GM19463 (cell line): ENCODE data around the gene HCN4.
"Not testable (repeated sequence)": the region's sequence is repeated elsewhere in the genome, so short reads cannot be mapped to it uniquely, and the experiment has no call there.

ENCODE experiments used
- ATAC-seq: cut with Tn5 transposase; IDR thresholded peaks from one replicate; pipeline ENCODE4 v1.9.1; 2021; ENCODE audit warnings: mild to moderate bottlenecking, moderate library complexity; ENCODE audit not compliant: unreplicated experiment

Gene HCN4

DNA sequence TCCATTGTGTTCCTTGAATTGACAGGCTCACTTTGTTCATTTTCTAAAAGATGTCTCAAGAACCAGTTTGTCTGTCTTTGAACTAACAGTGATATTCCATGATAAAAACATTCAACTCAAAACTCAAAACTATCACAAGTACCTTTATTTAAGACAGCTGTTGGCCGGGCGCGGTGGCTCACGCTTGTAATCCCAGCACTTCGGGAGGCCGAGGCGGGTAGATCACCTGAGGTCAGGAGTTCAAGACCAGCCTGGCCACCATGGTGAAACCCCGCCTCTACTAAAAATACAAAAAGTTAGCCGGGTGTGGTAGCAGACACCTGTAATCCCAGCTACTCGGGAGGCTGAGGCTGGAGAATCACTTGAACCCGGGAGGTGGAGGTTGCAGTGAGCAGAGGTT, 68.5 kb downstream of the HCN4 start:
- not testable (repeated sequence) for ATAC-seq

DNA sequence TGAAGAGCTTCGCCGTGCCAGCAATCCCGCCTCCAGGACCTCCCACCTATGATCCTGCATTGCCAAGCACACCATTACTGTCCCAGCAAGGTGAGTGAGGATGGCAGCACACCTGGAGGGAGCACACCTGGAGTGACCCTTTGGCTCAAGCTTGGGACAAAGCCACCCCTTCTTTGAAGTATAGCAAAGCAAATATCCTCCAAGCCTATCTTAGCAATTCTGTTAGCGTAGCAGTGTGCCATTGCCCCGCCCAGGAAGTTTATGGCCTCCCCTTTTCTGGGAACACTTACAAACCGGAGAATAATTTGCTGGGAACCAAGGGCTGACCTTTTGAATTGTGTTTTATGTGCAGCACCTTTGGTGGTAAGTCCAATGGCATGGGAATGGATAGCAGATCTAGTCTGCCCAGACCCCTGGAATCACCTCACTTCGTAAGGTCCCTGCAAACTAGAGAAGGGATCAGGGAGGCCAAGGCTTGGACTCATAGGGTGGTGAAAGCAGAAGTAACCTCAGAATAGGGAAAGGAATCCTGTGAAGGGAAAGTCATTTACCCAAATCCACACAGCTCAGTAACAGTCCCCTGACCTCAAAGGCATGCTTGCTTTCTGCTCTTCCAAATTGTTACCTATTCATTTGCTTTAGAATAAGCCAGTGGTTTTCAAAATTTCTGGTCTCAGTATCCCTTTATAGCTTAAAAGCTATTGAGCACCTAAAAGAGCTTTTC, 70.1 kb downstream of the HCN4 start:
- no peak for ATAC-seq

DNA sequence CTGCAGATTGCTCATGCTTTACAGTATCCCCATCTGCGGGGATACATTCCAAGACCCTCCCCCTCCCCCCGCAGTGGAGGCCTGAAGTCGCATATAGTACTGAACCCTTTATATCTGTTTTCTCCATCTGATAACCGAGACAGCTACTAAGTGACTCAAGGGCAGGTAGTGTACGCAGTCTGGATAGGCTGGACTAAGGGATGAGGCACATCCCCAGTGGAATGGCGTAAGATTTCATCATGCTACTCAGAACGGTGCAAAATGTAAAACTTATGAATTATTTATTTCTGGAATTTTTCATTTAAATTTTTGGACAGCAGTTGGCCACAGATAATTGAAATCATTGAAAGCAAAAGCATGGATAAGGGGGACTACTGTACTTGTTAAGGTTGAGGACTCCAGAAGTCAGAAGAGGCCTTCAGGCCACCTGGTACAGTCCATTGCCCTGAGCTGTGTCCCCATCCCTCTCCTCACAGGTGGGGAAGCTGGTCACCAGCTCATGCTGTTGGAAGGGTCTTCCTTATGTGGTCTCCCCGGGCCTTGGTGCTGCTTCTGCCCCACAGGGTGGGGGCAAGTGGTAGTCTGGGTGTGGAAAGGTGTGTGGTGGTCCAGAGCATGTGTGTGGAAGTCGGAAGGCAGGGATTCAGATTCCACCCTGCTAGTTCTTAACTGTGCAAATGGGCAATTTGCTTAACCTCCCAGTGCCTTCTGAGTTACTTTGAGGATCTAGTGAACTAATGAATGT, 72.0 kb downstream of the HCN4 start:
- no peak for ATAC-seq

DNA sequence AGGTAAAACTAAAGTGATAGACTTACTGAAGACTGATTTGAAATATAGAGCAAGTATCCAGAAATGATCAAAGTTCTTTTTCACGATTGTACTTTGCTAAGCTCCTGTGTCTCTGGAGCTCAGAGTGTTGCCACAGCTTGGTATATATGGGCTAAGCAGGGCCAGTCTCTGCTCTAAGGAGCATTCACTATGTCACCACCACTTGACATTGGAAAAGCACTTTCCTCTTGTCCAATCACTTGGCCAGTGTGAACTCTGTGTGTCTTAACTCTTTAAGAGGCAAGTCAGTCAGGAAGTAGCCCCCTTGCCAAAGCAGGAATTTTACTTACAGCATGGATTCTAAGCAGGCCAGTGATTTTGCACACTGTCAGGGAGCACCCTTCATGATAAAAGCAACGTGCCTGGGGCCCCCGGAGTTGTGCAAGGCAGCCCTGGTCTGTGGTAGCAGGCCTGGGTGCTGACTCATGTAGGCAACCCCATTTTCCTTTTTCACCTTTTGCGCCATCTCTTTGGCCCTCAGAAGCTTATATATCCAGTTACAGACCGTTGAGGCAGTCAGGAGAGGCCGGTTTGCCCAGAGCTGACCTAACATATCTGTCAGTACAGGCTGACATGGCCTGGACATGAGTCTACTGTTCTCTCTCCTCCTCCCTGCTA, 73.0 kb downstream of the HCN4 start:
- ATAC-seq = no peak

DNA sequence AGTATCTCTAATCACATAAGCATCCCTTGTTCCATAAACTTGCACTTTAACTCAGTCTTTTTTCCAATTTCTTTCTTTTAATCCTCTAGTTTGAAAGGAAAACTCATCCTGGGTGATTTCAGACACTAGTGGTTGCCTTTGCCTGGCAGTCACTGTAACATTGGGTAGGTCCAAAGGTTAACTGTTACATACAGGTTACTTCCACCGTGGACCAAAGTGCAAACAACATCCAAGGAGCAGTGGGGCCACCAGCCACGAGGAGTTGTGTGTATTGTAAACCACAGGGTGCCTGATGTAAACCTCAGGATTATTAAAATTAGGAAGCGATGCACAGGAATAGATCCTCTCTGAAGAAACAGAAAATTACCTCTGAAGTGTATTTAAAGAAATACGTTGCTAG, 75.0 kb downstream of the HCN4 start:
- ATAC-seq = no peak

DNA sequence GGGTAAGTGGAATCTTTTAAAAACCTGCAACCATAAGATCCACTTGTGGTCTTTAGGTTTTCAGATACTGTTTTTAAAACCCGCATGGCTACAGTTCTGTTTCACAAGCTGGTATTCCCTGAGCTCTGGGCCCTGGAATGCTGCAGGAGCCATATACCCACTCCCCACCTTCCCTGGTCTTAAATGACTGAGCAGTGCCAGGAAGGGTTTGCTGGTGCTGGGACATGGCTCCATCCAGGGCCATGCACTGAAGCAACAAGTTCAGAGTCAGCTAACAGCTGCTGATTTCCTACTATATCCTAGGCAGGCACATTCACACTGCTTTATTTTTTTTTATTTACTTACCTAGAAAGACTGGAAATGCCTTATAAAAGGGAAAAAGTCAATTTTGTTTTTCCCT, 77.3 kb downstream of the HCN4 start:
- no peak for ATAC-seq

DNA sequence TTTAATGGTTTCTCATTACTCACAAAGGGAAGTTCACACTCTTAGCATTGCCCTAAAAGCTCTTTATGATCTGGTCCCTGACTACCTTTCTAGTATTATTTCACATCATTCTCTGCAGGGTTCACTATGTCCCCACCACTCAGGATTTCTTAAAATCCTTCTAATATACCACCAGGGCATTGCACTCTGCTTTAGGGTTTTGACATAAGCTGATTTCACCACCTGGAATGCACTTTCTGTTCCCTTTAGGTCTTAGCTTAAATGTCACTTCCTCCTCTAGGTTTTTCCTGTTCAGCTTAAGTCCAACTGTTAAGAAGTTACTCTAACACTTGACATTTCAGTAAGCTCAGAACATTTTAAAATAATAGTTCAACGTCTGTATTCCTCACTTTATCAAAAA, 81.7 kb downstream of the HCN4 start:
- ATAC-seq = no peak

DNA sequence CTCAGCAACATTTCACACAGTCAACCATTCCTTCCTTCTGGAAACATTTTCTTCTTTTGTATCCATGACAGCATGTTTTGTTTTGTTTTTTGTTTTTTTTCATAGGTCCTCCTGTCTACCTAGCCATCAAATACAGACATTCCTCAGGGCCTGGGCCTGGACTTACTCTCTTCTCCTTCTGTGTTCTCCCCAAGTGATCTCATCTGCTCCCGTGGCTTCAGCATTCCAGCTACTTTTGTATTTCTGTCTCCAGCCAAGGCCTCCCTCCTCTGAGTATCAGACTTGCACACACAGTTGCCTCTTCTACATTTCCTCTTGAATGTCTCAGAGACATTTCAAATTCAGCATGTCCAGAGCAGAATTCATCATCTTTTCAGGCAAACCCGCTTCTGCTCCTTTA, 82.4 kb downstream of the HCN4 start:
- ATAC-seq = no peak

DNA sequence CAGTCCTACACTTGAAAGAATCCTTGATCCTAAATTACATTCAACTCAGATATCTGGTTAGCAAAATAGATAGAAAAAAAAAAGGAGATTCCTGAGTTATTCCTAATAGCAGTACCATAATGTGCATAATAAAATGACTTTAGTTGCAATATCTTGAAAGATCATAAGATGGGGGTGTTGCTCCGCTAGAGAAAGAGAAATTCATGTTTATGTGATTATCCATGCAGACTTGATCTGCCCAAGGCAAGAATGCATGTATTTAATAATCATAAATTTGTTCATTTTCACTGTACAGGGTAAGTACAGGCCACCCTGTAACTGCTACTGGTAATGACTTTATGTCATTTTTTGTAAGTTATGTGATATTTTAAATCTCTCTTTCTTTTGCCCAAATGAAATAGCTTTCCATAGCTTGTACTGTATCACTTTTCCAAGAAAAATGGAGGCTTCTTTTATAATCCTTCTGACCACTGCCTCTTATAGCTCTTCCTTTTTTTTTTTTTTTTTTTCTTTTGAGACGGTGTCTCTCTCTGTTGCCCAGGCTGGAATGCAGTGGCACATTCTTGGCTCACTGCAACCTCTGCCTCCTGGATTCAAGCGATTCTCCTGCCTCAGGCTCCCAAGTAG, 84.6 kb downstream of the HCN4 start:
- ATAC-seq = no peak

DNA sequence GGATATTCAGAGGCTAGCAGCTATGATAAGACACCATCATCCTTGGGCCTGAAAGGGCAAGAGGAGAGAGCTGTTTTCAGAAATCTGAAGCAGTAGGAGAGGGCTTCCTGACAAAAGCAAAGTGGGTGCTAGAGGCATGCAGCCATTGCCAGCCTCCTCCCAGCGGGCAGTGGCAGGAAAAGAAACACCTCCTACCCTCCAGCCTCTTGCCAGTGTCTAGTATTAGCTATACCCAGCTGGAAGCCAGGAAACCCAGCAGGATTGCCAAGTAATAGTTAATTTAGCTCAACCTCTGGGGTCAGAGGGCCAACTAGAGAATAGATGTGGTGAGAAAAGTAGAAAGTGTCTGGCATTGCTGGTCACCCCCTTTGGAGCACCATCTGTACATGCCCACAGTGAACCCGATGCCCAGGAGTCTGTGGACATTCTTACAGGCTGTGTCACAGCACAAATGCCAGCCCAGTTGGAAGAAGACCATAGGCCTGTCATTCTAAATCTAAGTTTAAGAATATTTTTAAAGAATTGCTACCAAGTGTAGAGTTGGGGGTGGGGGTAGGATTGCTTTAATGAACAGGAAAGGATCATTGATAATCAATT, 85.3 kb downstream of the HCN4 start:
- ATAC-seq = no peak

DNA sequence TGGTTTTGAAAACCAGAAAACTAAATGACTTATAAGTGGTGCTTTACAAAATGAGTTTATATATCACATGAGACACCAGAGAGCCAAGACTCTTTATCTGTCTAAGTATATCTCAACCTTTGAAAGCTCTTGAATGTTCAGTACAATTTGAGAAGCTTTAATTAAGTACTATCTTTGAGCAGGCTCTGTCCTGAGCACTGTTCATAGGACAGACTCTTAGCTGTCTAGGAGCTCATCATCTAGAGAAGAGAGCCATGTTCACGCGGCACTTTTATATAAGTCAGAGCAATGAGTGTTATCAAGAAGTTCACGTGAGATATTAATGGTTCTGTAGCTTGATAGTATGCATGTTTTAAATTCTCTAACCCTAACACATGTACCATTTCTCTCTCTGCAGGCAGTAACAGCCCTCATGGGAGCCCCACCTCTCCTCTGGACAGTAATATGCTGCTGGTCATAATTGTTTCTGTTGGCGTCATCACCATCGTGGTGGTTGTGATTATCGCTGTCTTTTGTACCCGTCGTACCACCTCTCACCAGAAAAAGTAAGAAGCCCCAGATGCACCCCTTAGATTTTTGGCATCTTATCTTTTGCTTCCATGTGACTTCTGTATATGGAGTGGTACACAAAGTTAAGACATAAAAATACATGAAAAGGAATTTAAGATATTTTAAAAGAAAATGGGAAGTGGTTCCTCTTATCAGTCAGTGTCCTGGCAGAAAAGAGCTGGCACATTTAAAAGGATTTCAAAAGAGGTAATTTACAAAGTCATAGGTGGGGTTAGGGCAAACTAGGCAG, 86.0 kb downstream of the HCN4 start:
- no peak for ATAC-seq

DNA sequence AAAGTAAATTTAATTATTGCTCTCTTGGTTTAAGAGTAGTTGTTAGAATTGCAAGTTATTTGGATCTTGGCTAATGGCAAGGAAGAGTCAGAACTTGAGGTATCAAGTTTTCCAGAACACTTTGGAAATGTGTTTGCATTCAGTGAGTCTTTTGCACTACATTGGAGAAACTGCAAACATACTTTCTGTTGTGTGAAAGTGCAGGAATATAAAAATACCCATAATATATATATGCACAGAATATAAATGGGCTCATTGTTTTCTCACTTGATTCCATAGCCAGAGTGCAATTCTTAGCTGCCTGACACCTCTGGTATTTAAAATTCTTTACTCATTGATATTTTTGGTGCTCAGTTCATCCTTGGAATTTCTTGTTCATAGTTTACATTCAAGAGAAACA, 92.9 kb downstream of the HCN4 start:
- no peak for ATAC-seq

DNA sequence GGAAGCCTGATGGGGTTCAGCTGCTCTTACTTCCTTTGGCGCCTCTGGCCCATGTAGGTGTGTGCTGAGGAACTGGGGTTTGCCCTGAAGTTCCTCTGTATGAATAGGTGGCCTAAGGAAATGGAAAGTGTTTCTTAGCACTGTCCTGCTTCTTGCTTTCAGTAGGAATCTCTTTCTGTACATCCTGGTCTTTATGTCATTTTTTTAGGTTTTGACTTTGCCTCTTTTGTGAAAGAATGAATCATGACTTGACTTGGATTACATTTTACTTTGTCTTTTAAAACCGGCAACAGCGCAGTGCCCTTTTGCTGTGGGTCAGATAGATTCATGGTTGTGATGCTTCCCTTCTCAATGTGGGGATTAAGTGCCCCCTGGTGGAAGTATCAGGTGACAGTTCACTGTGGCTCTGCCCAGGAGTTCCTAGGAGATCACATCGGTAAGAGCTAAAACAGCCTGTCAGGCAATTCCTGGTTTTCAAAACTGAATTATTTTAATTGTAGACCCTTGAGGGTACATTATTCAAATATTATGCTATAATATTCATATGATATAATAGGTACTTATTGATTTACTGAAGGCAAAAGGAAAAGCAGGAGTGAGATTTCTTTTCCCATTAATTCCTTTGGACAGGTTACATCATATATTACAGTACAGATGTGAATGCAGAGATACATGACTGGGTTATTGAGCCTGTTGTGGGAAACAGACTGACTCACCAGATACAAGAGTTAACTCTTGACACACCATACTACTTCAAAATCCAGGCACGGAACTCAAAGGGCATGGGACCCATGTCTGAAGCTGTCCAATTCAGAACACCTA, 95.4 kb downstream of the HCN4 start:
- no peak for ATAC-seq

DNA sequence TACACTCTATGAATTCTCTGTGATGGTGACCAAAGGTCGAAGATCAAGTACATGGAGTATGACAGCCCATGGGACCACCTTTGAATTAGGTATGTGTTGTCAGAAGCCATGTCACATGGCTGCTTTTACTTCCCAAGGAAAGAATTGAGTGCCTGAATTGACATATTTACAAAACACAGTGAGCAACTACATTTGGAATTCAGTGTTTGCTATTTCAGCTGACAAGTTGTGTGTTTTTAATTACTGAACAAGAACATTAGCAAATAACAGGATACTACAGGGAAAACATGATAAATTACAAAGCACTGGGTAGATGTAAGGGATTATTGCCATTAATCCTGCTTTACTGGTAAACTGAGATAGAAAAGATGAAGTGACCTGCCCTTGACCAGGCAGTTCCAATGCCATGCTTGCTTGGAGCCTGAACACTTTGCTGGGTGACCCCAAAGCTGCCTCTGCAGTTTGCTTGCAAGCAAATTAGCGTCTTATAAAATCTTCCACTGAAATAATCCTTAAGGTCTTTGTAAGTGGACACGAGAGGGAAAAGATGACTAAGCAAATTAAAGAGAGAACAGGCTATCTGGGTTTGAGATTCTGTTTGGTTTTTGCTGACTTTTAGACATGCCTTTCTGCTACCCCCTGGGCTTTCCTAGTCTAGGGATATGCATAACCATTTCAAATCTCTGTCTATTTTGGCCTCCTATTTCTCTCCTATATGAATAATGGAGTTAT, 98.2 kb downstream of the HCN4 start:
- ATAC-seq = no peak
